ENCODE results near the gene KDM2A. TPM values are rescaled to one million over a fixed set of nuclear protein-coding genes. Genes with fewer than 3 reads are reported as not detected.

Gene KDM2A
- total RNA-seq, 1 experiment from 2014 or later = 120 TPM

- peaks cover 41% of the 10 kb centered on the region for H3K36me3 ChIP-seq (ENCODE audit: low read depth)
- ChIA-PET POLR2A (ENCODE audit: unreplicated experiment) (no interaction called here), CTCF (interaction anchor here (0.6 kb wide), 1 partner anchor 1446 kb away, joined by 4 read pairs; no protein-coding TSS in a partner anchor)
Measured at GRCh38 chr11:67213178-67213621, 94.1 kb downstream of the KDM2A start.

GRCh38 chr11:67227726-67228125, 108.7 kb downstream of the KDM2A start:
- Histone ChIP-seq H3K27ac (no peak overlapping the region), H4K20me1 (ENCODE audit: insufficient read depth) (peaks cover 3% of the 10 kb centered on the region; the same call in 1 of the 2 replicates), H3F3A (ENCODE audit: insufficient read depth, low read depth) (peaks cover 30% of the 10 kb centered on the region), H3K4me1 (replicated peaks; ENCODE audit: insufficient read depth) (no peaks in the 10 kb centered on the region), H3K36me3 (ENCODE audit: low read depth) (peaks cover 31% of the 10 kb centered on the region), H2AFZ (no peak overlapping the region), H3K9me2 (ENCODE audit: insufficient read depth) (no peaks in the 10 kb centered on the region), H3K79me2 (ENCODE audit: low read depth) (no peaks in the 10 kb centered on the region), H3K27me3 (ENCODE audit: insufficient read depth, low read depth) (no peaks in the 10 kb centered on the region), H3K9me3 (ENCODE audit: insufficient read depth, low read depth) (no peaks in the 10 kb centered on the region), H3K4me3 (no peak overlapping the region), H3K4me2 (no peak overlapping the region)
- DNase-seq = no peak
- intact Hi-C loops (cut with micrococcal nuclease; ENCODE audit: unreplicated experiment) = no loop called here
- CTCF ChIA-PET = no interaction called here
- BruUV-seq (replicated peaks) = no TSS peak
- POLR2A ChIA-PET (ENCODE audit: unreplicated experiment) = no interaction called here
- no peak for TF ChIP-seq EZH2 (IDR thresholded peaks at IDR 0.05; ENCODE audit: low read depth)
- TF ChIP-seq CTCF (conservative IDR thresholded peaks at IDR 0.05) = no peak

More at GRCh38 chr11:67213178-67213621, 94.1 kb downstream of the KDM2A start:
- BruUV-seq (replicated peaks) = no TSS peak
- Histone ChIP-seq H3K4me3 (no peak overlapping the region), H3K4me1 (replicated peaks; ENCODE audit: insufficient read depth) (no peaks in the 10 kb centered on the region), H3K4me2 (no peak overlapping the region), H4K20me1 (ENCODE audit: insufficient read depth) (no peaks in the 10 kb centered on the region), H3K9me3 (ENCODE audit: insufficient read depth, low read depth) (no peaks in the 10 kb centered on the region), H3F3A (ENCODE audit: insufficient read depth, low read depth) (peaks cover 21% of the 10 kb centered on the region), H2AFZ (no peak overlapping the region), H3K27me3 (ENCODE audit: insufficient read depth, low read depth) (no peaks in the 10 kb centered on the region), H3K27ac (no peak overlapping the region), H3K9me2 (ENCODE audit: insufficient read depth) (no peaks in the 10 kb centered on the region), H3K79me2 (ENCODE audit: low read depth) (no peaks in the 10 kb centered on the region)
- TF ChIP-seq CTCF (conservative IDR thresholded peaks at IDR 0.05) (no peak), EZH2 (IDR thresholded peaks at IDR 0.05; ENCODE audit: low read depth) (no peak)
- no peak for DNase-seq
- intact Hi-C loops (cut with micrococcal nuclease; ENCODE audit: unreplicated experiment) = no loop called here

GRCh38 chr11:67230406-67230805, 111.3 kb downstream of the KDM2A start:
- Histone ChIP-seq H3K27me3 (ENCODE audit: insufficient read depth, low read depth) (no peaks in the 10 kb centered on the region), H4K20me1 (ENCODE audit: insufficient read depth) (0 out of 2 replicates have a peak, but pooled peaks cover 3% of the 10 kb centered on the region), H3K79me2 (ENCODE audit: low read depth) (peaks cover 7% of the 10 kb centered on the region; the same call in 1 of the 2 replicates), H2AFZ (no peak overlapping the region), H3K9me3 (ENCODE audit: insufficient read depth, low read depth) (no peaks in the 10 kb centered on the region), H3K4me3 (no peak overlapping the region), H3K4me2 (no peak overlapping the region), H3K27ac (no peak overlapping the region), H3K9me2 (ENCODE audit: insufficient read depth) (no peaks in the 10 kb centered on the region), H3F3A (ENCODE audit: insufficient read depth, low read depth) (peaks cover 34% of the 10 kb centered on the region; the same call in 1 of the 2 replicates), H3K36me3 (ENCODE audit: low read depth) (peaks cover 45% of the 10 kb centered on the region), H3K4me1 (replicated peaks; ENCODE audit: insufficient read depth) (no peaks in the 10 kb centered on the region)
- ChIA-PET POLR2A (ENCODE audit: unreplicated experiment) (interaction anchor here (0.6 kb wide), 1 partner anchor 11 kb away, joined by 3 read pairs; no protein-coding TSS in a partner anchor), CTCF (interaction anchor here (1.4 kb wide), 1 partner anchor 63 kb away, joined by 3 read pairs; no protein-coding TSS in a partner anchor)
- BruUV-seq (replicated peaks) = no TSS peak
- TF ChIP-seq CTCF (conservative IDR thresholded peaks at IDR 0.05) (no peak), EZH2 (IDR thresholded peaks at IDR 0.05; ENCODE audit: low read depth) (no peak)
- DNase-seq = no peak
- intact Hi-C loops (cut with micrococcal nuclease; ENCODE audit: unreplicated experiment) = no loop called here
